ENCODE data around the gene OR8B4. TPM values are rescaled to one million over a fixed set of nuclear protein-coding genes. Genes with fewer than 3 reads are reported as not detected.
"Not testable (repeated sequence)": the region's sequence is repeated elsewhere in the genome, so short reads cannot be mapped to it uniquely, and the experiment has no call there.

OR8B4 gene
- total RNA-seq, 2 experiments from 2014 or later: not detected

DNA sequence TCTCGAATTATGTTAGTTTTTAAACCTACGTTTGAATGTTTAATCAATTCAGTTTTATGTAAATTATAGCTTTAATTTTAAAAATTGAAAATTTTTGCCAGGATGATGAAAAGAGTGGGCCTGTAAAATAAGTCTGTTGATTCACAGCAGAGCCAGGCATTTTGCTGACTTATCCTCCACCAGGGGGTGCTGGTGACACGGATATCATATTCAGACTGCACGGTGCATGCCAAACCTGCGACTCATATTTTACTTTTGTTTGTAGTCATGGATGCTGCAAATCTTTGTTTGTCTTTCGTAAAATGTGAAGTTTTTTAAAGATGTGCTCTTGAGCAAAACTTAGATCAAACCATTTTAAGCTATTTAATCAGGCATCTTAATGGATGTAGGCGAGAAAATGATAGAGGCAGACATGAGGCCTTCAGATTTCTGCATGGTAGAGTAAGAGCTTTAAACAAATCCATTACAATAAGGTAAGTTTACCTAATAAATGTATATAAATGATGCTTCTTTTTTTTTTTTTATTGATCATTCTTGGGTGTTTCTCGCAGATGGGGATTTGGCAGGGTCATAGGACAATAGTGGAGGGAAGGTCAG, 22.2 kb downstream of the OR8B4 start:
- Mint-ChIP-seq H3K36me3 (no peaks in the 10 kb centered on the region), H3K4me3 (no peak overlapping the region), H3K27me3 (no peaks in the 10 kb centered on the region), H3K27ac (no peak overlapping the region), H3K9me3 (no peaks in the 10 kb centered on the region), H3K4me1 (ENCODE audit: low read depth) (peaks cover 2% of the 10 kb centered on the region)
- POLR2A ChIA-PET: no interaction called here
- DNase-seq: peak; percentile 71
- intact Hi-C loops (cut with micrococcal nuclease): loop anchor here (1.0 to 10.0 kb wide), 3 partner anchors 184 to 432 kb away; partner anchors contain the start of gene ESAM
- CTCF ChIA-PET: interaction anchor here (0.6 to 2.7 kb wide), 19 partner anchors 10 to 1817 kb away, joined by 3 to 17 read pairs (median 4); no protein-coding TSS in a partner anchor

DNA sequence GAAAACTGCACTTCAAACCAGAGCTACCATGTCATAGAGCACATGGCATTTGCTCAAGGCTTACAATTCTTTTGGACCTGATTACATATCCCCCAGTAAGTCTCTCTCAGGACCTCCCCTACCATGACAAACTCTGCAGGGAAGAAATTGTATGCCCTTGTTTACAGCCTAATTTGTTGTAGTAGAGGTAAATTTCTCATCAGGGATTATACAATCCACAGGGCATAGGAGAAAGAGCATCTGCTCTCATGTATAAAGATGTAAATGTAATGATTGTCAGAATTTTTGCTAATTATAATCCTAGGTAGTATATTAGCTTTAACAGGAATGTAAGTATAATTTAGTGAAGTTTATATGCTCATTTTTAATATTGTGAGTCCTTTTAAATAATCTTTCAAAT, 25.7 kb downstream of the OR8B4 start, which contains the start of gene OR8B3:
OR8B3 (minus strand) TSS at position 101 of the 400 bp plus-strand sequence. CDS start 1,673 bp downstream, outside the sequence.
- no peaks in the 10 kb centered on the region for H3K36me3 Mint-ChIP-seq
- no peak within 1 kb of the TSS for H3K27ac Mint-ChIP-seq

DNA sequence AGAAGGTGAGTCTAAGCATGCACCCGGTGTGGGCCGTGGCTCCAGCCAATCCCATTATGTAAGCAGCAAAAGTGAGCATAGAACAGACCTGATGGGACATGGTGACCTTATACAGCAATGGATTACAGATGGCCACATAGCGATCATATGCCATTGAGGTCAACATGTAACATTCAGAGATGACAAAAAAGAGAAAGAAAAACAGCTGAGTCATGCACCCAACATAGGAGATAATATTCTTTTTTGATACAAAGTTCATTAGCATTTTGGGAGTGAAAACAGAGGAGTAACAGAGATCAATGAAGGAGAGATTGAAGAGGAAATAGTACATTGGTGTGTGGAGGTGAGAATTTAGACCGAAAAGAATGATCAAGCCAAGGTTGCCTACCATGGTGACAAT, 27.8 kb downstream of the OR8B4 start:
- H3K36me3 Mint-ChIP-seq; intact Hi-C loops (cut with micrococcal nuclease); H3K27ac Mint-ChIP-seq; H3K9me3 Mint-ChIP-seq; DNase-seq; H3K27me3 Mint-ChIP-seq; H3K4me1 Mint-ChIP-seq (ENCODE audit: low read depth); CTCF ChIA-PET; POLR2A ChIA-PET; H3K4me3 Mint-ChIP-seq: not testable (repeated sequence)

More for the DNA sequence above, 25.7 kb downstream of the OR8B4 start, which contains the start of gene OR8B3:
- Mint-ChIP-seq H3K27me3 (no peaks in the 10 kb centered on the region), H3K9me3 (no peaks in the 10 kb centered on the region), H3K4me1 (ENCODE audit: low read depth) (peaks cover 2% of the 10 kb centered on the region), H3K4me3 (no peak within 1 kb of the TSS)
- CTCF ChIA-PET: no interaction called here
- DNase-seq: no peak
- intact Hi-C loops (cut with micrococcal nuclease): no loop called here
- POLR2A ChIA-PET: no interaction called here

DNA sequence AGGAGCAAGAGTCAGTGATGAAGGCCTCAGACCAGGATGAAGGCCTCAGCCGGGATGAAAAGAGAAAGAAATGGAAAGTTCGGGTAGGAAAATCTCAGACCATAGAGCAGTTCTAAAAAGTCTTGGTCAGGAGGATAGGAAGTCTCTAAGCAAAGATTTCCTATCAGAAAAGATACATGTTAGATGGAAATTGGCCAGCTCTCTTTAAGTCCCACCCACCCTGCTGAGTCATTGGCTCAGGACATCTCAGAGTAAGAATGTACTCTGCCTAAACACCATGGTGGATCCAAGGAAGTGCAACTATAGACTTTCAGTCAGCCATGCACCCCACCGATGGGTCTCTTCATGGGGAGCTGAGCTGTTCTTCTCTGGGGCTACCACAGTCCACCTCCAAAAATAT, 30.3 kb downstream of the OR8B4 start:
- DNase-seq: no peak
- H3K27me3 Mint-ChIP-seq: peaks cover 7% of the 10 kb centered on the region
- CTCF ChIA-PET: no interaction called here
- no peak overlapping the region for H3K27ac Mint-ChIP-seq
- H3K36me3 Mint-ChIP-seq: no peaks in the 10 kb centered on the region
- H3K4me1 Mint-ChIP-seq (ENCODE audit: low read depth): no peaks in the 10 kb centered on the region
- POLR2A ChIA-PET: no interaction called here
- H3K9me3 Mint-ChIP-seq: no peaks in the 10 kb centered on the region
- H3K4me3 Mint-ChIP-seq: no peak overlapping the region
- intact Hi-C loops (cut with micrococcal nuclease): no loop called here

DNA sequence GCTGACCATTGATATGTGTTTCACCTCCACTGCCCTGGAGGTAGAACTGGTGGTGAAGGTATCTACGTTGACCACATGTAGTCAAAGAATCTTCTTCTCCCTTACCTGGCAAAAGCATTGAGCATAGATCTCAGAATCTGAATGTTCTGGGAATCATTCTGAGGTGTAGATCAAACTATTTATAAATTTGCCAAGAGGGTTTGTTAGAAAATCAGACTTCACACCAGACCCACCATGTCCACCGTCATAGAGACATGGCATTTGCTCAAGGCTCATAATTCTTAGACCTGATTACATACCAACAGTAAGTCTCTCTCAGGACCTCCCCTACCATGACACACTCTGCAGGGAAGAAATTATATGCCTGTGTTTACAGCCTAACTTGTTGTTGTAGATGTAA, 40.3 kb downstream of the OR8B4 start, which contains the start of gene OR8B2:
OR8B2 (minus strand) TSS at position 101 of the 400 bp plus-strand sequence. CDS start 1,156 bp downstream, outside the sequence.
- no peak within 1 kb of the TSS for H3K4me3 Mint-ChIP-seq
- DNase-seq: no peak
- intact Hi-C loops (cut with micrococcal nuclease): no loop called here
- H3K36me3 Mint-ChIP-seq: no peaks in the 10 kb centered on the region
- CTCF ChIA-PET: no interaction called here
- H3K4me1 Mint-ChIP-seq (ENCODE audit: low read depth): no peaks in the 10 kb centered on the region
- no peak within 1 kb of the TSS for H3K27ac Mint-ChIP-seq
- H3K9me3 Mint-ChIP-seq: no peaks in the 10 kb centered on the region
- POLR2A ChIA-PET: no interaction called here
- peaks cover 3% of the 10 kb centered on the region for H3K27me3 Mint-ChIP-seq

DNA sequence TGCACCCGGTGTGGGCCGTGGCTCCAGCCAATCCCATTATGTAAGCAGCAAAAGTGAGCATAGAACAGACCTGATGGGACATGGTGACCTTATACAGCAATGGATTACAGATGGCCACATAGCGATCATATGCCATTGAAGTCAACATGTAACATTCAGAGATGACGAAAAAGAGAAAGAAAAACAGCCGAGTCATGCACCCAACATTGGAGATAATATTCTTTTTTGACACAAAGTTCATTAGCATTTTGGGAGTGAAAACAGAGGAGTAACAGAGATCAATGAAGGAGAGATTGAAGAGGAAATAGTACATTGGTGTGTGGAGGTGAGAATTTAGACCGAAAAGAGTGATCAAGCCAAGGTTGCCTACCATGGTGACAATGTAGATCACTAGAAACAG, 41.8 kb downstream of the OR8B4 start:
- DNase-seq; CTCF ChIA-PET; H3K36me3 Mint-ChIP-seq; POLR2A ChIA-PET; H3K9me3 Mint-ChIP-seq; H3K27ac Mint-ChIP-seq; H3K27me3 Mint-ChIP-seq; H3K4me3 Mint-ChIP-seq; H3K4me1 Mint-ChIP-seq (ENCODE audit: low read depth); intact Hi-C loops (cut with micrococcal nuclease): not testable (repeated sequence)

DNA sequence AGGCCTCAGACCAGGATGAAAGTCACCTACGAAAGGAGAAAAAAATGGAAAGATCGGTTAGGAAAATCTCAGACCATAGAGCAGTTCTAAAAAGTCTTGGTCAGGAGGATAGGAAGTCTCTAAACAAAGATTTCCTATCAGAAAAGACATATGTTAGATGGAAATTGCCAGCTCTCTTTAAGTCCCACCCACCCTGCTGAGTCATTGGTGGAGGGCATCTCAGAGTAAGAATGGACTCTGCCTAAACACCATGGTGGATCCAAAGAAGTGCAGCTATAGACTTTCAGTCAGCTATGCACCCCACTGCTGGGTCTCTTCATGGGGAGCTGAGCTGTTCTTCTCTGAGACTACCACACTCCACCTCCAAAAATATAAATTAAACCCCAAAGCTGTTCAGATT, 44.1 kb downstream of the OR8B4 start:
- H3K9me3 Mint-ChIP-seq: no peaks in the 10 kb centered on the region
- intact Hi-C loops (cut with micrococcal nuclease): no loop called here
- H3K36me3 Mint-ChIP-seq: no peaks in the 10 kb centered on the region
- no peak for DNase-seq
- H3K27ac Mint-ChIP-seq: no peak overlapping the region
- H3K27me3 Mint-ChIP-seq: no peaks in the 10 kb centered on the region
- H3K4me1 Mint-ChIP-seq (ENCODE audit: low read depth): no peaks in the 10 kb centered on the region
- H3K4me3 Mint-ChIP-seq: no peak overlapping the region
- CTCF ChIA-PET: no interaction called here
- POLR2A ChIA-PET: no interaction called here

DNA sequence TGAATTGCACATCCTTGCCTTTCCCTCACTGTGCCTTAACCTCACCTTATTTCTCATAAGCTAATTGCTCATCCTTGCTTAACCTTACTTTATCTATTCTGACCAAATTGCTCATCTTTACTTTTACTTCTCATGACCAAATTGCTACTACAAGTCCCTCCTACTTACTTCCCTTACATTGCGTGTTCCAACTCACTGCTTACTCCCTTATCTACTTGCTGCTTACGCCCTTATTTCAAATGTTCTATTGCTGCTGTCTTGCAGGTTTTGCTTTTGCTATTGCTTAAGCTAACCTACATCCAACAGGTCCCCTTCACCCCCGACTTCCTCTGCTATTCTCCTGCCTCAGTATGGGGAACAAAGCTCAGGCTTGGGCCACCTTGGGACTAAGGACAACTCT, 48.4 kb downstream of the OR8B4 start:
- ChIA-PET POLR2A (no interaction called here), CTCF (no interaction called here)
- no peak for DNase-seq
- Mint-ChIP-seq H3K9me3 (no peaks in the 10 kb centered on the region), H3K27me3 (no peaks in the 10 kb centered on the region), H3K4me3 (no peak overlapping the region), H3K4me1 (ENCODE audit: low read depth) (no peaks in the 10 kb centered on the region), H3K36me3 (no peaks in the 10 kb centered on the region), H3K27ac (no peak overlapping the region)
- intact Hi-C loops (cut with micrococcal nuclease): no loop called here

Other genes with a start within 250 kb of the OR8B4 start
- gene OR10D3, start 241.5 kb downstream of the OR8B4 start, total RNA-seq: not detected
- gene OR8G1, start 183.8 kb downstream of the OR8B4 start, total RNA-seq: not detected
- gene OR8G5, start 168.5 kb downstream of the OR8B4 start, total RNA-seq: not detected
- not detected for gene OR8D1, start 110.9 kb downstream of the OR8B4 start, total RNA-seq
- not detected for gene OR8D2, start 104.7 kb downstream of the OR8B4 start, total RNA-seq
- gene OR8B2, start 40.4 kb downstream of the OR8B4 start, total RNA-seq: not detected
- not detected for gene OR8B3, start 25.8 kb downstream of the OR8B4 start, total RNA-seq
- gene OR8B8, start 20.8 kb upstream of the OR8B4 start, total RNA-seq: not detected
- not detected for gene OR8B12, start 118.8 kb upstream of the OR8B4 start, total RNA-seq
- gene OR8A1, start 145.1 kb upstream of the OR8B4 start, total RNA-seq: not detected
- not detected for gene PANX3, start 186.6 kb upstream of the OR8B4 start, total RNA-seq
- gene TBRG1, start 198.0 kb upstream of the OR8B4 start, total RNA-seq: 10 to 100 TPM; 33.5 to 34.5 TPM
- gene SIAE, start 248.9 kb upstream of the OR8B4 start, total RNA-seq: 10 to 100 TPM; 11.8 to 12.1 TPM
- 1 to 10 TPM; 5.0 to 6.7 TPM for gene SPA17, start 249.0 kb upstream of the OR8B4 start, total RNA-seq

Data from activated CD4-positive, alpha-beta memory T cell treated with anti-CD3 and anti-CD28 coated beads for 36 hours (primary cell).